HG03025 (cell line): ENCODE data around the gene MEG3.
"Not testable (repeated sequence)": the region's sequence is repeated elsewhere in the genome, so short reads cannot be mapped to it uniquely, and the experiment has no call there.

Experiments
- ATAC-seq: cut with Tn5 transposase; IDR thresholded peaks from one replicate; pipeline ENCODE4 v1.9.1; 2021; ENCODE audit warnings: mild to moderate bottlenecking, moderate library complexity; ENCODE audit not compliant: unreplicated experiment, low FRiP score

MEG3 gene

DNA sequence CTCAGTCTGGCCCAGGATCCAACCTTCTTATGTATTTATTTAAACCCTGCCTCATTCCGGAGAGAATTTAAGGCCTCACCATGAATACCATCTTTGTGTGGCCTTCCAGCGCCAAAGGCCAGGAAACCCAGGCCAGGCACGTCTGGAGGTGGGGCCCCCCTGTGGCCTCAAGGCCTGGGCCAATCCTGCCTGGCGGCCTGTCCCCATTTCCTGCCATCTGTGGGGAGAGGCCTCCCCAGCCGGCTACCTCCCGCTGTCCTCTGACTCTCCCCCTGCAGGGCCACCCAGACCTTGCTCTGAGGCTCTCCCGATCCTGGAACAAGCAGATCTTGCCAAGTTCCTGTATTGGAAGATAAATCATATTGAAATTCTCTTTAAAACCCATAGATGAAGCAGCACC lies 37.4 kb upstream of the MEG3 start:
- ATAC-seq = no peak

GRCh38 chr14:100788942-100789341 lies 37.0 kb upstream of the MEG3 start:
- ATAC-seq = no peak

- ATAC-seq = no peak
Measured at GRCh38 chr14:100789460-100790417, 36.2 kb upstream of the MEG3 start.

DNA sequence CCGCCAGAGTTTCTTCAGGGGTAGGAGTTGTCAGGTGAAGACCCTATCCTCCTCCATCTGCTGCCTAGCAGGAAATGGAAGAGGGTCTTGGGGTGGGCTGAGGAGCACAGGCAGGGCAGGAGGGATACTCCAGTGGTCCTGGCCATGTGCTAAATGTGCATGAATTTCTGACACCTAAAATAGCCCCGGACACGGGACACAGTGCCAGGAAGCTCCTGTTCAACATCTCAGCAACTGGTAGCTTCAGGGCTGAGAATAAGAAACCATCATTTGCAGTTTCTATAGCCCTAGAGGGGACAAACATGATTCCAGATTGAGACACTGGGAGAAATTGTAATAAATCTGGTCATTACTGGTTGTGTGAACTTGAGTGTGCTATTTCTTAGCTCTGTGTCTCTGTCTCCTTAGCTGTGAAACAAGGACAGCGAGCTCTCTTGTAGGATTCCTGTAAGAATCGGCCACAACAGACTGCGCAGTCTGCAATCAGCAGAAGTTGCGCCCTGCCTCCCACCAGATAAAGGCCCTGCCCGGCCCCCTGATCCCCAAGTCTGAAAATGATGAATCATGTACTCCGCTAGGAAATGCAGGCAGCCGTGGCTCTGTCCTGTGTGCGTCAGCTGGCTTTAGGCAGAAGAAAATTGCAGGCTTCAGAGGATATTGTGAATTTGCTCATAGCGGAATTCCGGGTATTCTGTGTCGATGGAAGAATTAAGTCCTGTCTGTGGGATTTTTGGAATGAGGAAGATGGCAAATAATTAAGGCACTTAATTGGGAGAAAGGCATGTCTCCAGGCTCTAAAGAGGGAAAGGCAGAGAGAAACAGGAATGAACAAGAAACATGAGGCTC lies 35.2 kb upstream of the MEG3 start:
- no peak for ATAC-seq

DNA sequence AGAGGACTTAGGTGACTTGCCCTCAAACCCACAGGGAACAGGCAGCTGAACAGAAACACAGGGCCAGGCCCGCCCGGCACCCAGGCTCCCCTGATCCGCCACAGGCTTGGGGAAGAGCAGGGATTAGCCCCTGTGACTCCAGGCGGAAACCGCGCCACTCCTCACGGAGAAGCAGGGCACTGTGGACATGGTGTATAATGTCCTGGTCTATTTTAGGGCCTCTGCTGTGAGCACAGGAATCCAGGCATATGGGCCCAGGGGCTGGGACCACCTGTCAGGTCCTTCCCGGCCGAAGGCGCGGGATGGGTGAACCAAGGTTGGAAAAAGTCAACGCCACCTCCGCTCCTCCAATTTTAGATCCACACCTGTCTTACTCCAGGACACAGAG lies 34.6 kb upstream of the MEG3 start:
- ATAC-seq = no peak

- no peak for ATAC-seq
Measured at GRCh38 chr14:100791995-100792394, 33.9 kb upstream of the MEG3 start.

DNA sequence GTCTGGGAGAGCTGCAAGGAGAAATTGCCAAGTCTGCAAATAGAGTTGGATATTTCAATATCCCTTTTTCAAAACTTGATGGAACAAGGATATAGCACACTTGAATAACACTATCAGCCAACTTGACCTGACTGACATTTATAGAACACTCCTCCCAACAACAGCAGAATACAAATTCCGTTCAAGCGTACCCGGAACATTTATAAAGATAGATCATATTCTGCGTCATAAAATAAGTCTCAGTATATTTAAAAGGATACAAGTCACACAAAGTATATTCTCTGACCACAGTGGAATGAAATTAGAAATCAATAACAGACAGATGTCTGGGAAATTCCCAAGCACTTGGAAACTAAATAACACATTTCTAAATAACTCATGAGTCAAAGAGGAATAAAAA lies 29.0 kb upstream of the MEG3 start:
- no peak for ATAC-seq

- no peak for ATAC-seq
Measured at GRCh38 chr14:100800041-100800440, 25.9 kb upstream of the MEG3 start.

DNA sequence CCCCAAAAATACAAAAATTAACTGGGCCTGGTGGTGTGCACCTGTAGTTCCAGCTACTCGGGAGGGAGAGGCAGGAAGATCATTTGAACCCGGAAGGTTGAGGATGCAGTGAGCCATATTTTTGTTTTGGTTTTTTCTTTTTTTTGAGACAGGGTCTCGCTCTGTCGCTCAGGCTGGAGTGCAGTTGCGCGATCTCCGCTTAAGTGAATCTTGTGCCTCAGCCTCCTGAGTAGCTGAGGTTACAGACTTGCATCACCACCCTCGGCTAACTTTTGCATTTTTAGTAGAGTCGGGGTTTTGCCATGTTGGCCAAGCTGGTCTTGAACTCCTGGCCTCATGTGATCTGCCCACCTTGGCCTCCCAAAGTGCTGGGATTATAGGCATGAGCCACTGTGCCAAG lies 24.5 kb upstream of the MEG3 start:
- ATAC-seq = not testable (repeated sequence)

DNA sequence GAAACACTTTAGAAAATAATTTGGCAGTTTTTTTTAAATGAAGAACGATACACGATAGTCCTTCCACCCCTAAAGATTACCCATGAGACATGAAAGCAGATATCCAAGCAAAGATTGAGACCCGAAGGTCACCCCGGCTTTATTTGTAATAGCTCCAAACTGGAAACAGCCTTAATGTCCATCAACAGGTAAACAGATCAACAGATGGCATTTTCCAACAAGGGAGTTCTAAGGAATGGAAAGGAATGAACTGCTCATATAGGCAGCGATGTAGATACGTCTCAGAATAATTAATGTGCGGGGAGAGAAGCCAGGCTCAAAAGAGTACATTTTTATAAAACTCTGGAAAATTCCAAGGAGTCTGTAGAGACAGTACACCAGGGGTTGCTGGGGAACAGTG lies 23.7 kb upstream of the MEG3 start:
- no peak for ATAC-seq

- no peak for ATAC-seq
Measured at GRCh38 chr14:100802766-100803165, 23.2 kb upstream of the MEG3 start.

- no peak for ATAC-seq
Measured at GRCh38 chr14:100803226-100803625, 22.7 kb upstream of the MEG3 start.

DNA sequence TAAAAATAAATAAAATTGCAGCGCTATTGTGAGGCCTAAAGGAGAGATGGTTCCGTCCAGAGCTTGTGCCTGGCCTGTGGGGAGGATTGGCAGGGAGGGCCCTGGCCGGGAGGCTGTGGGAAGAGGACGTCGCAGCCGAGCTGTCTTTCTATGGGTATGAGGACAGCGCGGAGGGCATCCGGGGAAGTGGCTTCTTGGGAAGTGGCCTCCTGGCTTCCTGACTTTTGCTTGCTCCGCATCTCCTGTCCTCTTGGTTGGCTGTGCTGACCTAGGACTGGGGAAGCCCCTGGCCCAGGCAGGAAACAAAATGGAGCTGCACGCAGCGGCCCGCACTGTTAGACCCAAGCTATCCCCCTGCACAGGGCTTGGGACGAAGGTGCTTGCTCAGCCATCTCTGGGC lies 22.2 kb upstream of the MEG3 start:
- ATAC-seq = no peak

DNA sequence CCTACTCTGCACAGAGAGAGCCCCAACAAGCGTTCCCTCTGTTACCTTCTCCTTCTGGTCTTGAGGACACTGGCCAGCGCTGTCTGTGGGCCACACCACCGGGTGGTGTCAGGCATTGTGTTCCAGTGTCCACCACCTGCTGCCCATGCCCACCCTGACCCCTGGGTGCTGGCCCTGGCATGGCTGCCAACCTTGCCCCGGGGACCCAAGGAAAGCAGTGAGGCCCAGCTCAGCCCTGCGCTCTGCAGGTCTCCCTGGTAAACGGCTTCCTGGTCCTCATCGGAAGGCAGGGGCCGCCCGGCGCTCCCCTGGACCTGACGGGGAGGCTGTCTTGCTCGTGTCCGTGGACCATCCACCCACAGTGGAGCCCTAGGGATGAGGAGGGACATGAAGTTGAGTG lies 21.8 kb upstream of the MEG3 start:
- ATAC-seq = no peak

GRCh38 chr14:100804558-100805309 lies 21.2 kb upstream of the MEG3 start:
- ATAC-seq = no peak

DNA sequence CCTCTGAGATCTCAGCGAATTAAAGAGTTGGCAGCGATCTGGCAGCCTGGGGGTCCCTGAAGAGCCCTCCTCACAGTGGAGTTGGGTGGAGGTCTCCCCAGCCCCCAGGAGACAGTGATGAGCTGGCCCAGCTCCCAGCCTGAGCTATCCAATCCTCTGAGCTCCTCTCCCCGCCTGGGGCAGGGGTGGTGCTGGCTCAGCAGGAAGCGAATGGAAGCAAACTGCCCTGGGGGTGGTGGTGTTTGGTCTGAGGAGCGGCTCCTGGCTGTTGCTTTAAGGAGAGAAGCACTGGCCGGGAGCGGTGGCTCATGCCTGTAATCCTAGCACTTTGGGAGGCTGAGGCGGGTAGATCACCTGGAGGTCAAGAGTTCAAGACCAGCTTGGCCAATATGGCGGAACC lies 19.5 kb upstream of the MEG3 start:
- no peak for ATAC-seq

- no peak for ATAC-seq
Measured at GRCh38 chr14:100807496-100807895, 18.4 kb upstream of the MEG3 start.

DNA sequence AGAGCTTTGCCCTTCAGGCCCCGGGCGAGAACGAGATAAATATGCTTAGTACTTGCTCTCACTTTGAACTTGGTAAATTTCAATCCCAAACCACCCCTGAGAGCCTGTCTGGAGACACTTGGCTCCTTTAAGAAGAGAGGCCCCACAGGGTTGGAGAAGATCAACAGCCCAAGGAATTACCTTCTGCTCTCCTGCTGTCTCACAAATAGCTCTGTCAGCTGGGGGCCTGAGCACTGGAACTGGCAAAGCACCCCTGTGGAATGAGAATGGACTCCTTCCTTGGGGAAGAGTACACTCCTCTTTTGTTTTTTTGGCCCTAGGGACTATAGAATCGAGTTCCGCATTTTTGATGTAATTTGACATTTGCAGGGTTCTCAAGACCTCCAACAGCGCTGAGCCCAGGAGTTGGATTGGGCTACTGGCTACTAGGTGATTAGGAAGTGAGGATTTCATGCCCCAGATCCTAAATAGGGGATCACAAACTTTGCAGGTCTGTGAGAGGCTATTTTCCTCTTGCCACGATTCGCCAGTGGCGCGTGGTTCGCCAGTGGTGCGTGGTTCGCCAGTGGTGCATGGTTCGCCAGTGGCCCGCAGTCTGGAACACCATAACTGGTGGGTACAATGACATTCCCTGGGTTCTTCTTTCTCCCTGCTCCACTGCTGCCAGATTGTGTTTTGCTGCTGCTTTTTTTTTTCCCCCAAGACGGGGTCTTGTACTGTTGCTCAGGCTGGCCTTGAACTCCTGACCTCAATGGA lies 17.8 kb upstream of the MEG3 start:
- ATAC-seq = no peak

DNA sequence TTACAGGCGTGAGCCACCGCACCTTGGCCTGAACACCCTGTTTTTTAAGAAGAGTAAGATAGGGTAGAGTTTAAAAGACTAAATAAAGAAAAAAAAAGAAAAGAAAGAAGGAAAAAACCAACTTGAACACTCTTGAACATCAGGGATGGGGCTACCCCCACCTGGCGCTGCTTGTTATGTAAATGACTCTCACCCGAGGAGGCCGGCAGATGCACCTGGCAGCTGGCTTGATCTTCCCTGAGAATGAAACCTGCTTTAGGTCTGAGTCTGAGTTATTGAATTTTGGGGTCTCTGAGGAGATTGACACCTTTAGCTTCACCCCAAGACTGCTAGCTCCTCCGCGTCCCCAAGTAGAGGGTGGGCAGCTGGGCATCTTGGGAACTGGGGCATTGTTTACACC lies 15.5 kb upstream of the MEG3 start:
- no peak for ATAC-seq

DNA sequence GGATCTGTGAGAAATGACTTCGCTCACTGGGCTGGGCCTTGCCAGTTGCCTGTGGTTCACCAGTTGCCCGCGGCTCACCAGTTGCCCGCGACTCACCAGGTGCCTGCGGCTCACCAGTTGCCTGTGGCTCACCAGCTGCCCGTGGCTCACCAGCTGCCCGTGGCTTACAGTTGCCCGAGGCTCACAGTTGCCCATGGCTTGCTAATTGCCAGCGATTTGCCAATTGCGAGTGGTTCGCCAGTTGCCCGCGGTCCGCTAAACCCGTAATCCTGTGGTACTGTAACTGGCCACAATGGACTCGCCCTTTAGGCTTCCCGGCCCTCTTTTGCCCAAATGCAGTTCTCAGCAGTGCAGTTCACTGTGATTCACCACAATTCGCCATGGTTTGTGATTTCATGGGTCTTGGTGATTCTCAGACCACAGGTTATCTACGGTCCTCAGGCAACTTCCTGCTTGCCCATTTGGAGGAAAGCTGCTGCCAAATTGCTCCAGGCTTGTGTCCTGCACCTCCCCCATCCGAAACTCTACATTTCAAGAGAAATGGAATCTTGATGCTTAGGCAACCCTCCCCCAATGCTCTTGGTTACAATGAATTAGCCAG lies 15.0 kb upstream of the MEG3 start:
- ATAC-seq = no peak
